DOHH2 (cell line): Measurements from ENCODE around the gene OPRL1.

Experiments
- CTCF ChIP-seq: fragments of 200-600 bp; sonication (generic); IDR thresholded peaks from one replicate; pipeline ENCODE4 v1.5.1; 2014; ENCODE audit warnings: antibody characterized with exemption, mild to moderate bottlenecking, low read depth, low read length; ENCODE audit not compliant: poor library complexity, severe bottlenecking
- EZH2phosphoT487 ChIP-seq: fragments of 200-600 bp; sonication (generic); IDR thresholded peaks from 2 replicates; pipeline ENCODE4 v1.6.1; 2017; ENCODE audit warnings: borderline replicate concordance, mild to moderate bottlenecking, antibody characterized with exemption, low read length, moderate library complexity, mixed read lengths

- TF ChIP-seq CTCF (no peak), EZH2phosphoT487 (no peak)
Measured at GRCh38 chr20:64086801-64087200, 6.9 kb downstream of the OPRL1 start.
